HFF-Myc (cell line): ENCODE measurements around the gene GRIN3B.

ENCODE experiments used
- DNase-seq: peaks from one replicate; pipeline ENCODE4 v3.0.0-alpha.2; 2011; ENCODE audit warnings: low read depth; ENCODE audit errors: extremely low read depth
- H3K4me3 ChIP-seq: replicated peaks from 2 replicates; pipeline ENCODE4 v1.5.1; 2011; ENCODE audit warnings: low read depth, mild to moderate bottlenecking, control low read depth, low read length
- TF ChIP-seq, protein P1 (sequence below): IDR thresholded peaks from 2 replicates; pipeline ENCODE4 v1.5.1; 2012; ENCODE audit warnings: mild to moderate bottlenecking, low read depth, low read length, control low read depth; ENCODE audit errors: missing control alignments

The GRIN3B gene

DNA sequence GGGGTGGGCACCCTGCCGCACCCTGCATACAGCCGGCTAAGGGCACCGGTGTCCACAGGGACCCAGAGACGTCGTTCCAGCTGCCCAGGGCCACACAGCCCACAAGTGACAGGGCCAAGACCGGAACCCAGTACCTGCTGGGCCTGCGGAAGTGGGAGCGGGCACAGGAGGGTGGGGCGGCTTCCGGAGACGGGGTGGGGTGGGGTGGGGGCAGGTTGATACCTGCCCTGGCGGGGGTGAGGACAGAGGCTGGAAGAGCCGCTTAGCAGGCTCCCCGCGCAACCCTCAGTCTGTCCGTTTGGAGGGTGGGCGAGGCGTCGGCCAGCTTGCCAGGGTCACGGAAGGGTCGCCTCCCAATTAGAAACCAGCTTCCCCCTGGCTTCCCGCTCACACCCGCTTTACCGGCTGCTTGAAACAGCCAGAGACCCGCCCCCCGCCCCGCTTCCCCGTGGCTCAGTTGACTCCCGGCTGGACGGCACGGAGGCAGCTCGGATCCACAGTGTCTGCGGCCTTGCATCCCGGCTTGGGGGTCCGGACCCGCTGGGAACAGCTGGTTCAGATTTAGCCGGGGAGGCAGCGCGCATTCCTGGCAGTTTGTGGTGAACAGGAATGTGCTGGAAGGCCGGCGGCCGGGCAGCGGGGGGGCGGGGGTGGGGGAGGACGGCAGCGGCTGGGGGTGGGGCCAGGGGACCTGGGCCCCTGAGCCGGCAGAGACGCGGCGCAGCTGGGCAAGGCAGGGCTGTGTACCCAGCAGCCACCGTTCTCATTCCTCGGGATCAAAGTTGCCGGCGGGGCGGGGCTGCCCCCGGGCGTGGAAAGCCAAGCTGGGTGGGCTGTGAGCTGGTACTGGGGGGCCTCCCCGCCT lies 28.1 kb downstream of the GRIN3B start:
- peak overlapping the region; percentile 99 for H3K4me3 ChIP-seq
- TF ChIP-seq, protein P1, sequence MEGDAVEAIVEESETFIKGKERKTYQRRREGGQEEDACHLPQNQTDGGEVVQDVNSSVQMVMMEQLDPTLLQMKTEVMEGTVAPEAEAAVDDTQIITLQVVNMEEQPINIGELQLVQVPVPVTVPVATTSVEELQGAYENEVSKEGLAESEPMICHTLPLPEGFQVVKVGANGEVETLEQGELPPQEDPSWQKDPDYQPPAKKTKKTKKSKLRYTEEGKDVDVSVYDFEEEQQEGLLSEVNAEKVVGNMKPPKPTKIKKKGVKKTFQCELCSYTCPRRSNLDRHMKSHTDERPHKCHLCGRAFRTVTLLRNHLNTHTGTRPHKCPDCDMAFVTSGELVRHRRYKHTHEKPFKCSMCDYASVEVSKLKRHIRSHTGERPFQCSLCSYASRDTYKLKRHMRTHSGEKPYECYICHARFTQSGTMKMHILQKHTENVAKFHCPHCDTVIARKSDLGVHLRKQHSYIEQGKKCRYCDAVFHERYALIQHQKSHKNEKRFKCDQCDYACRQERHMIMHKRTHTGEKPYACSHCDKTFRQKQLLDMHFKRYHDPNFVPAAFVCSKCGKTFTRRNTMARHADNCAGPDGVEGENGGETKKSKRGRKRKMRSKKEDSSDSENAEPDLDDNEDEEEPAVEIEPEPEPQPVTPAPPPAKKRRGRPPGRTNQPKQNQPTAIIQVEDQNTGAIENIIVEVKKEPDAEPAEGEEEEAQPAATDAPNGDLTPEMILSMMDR, result no peak
- peak; percentile 82 for DNase-seq

DNA sequence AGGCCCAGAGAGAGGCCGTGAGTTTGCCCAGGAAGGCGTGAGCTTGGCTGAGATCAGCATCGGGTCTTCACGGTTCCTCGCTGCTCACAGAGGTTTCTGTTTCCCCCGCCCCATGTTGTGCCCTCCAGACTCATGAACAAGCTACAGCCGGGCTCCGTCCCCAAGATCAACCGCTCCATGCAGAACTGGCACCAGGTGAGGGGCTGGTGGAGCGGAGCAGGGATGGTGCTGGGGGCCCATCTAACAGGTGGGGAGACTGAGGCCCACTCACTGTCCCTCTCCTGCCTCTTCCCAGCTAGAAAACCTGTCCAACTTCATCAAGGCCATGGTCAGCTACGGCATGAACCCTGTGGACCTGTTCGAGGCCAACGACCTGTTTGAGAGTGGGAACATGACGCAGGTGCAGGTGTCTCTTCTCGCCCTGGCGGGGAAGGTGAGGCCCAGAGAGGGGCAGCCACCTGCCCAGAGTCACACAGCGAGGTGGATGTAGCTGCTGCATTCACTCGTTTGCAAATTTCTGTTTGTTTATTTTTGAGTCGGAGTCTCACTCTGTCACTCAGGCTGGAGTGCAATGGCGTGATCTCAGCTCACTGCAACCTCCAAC lies 32.1 kb downstream of the GRIN3B start:
- TF ChIP-seq, protein P1, result no peak

DNA sequence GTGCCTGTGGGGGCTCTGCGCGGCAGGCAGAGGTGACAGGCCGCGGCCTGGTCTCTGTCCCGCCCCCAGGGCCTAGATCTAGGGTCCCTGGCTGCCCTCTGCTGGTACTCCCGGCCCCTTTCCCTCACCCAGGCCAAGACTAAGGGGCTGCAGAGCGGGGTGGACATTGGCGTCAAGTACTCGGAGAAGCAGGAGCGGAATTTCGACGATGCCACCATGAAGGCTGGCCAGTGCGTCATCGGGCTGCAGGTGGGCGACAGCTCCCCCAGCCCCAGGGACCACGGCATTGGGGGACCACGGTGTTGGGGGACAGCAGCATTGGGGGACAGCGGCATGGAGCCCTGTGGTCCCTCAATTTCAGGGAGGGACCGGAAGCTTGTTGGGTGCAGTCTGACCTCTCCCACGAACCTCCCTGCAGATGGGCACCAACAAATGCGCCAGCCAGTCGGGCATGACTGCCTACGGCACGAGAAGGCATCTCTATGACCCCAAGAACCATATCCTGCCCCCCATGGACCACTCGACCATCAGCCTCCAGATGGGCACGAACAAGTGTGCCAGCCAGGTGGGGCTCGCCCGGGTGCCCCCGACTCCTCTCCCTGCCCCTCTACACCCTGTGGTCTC lies 35.9 kb downstream of the GRIN3B start:
- no peak overlapping the region for H3K4me3 ChIP-seq
- DNase-seq, result no peak
- TF ChIP-seq, protein P1, result no peak

More for the DNA sequence above, 32.1 kb downstream of the GRIN3B start:
- no peak overlapping the region for H3K4me3 ChIP-seq
- DNase-seq, result no peak

DNA sequence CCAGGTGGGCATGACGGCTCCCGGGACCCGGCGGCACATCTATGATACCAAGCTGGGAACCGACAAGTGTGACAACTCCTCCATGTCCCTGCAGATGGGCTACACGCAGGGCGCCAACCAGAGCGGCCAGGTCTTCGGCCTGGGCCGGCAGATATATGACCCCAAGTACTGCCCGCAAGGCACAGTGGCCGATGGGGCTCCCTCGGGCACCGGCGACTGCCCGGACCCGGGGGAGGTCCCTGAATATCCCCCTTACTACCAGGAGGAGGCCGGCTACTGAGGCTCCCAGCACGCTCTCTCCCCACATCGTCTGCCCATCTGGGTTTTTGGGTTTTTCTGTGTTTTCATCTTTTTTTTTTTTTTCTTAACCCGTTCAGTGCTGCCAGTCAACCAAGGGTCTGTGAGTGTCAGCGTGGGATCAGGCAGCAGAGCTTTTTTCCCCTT lies 37.4 kb downstream of the GRIN3B start:
- no peak overlapping the region for H3K4me3 ChIP-seq
- TF ChIP-seq, protein P1, result no peak
- no peak for DNase-seq

DNA sequence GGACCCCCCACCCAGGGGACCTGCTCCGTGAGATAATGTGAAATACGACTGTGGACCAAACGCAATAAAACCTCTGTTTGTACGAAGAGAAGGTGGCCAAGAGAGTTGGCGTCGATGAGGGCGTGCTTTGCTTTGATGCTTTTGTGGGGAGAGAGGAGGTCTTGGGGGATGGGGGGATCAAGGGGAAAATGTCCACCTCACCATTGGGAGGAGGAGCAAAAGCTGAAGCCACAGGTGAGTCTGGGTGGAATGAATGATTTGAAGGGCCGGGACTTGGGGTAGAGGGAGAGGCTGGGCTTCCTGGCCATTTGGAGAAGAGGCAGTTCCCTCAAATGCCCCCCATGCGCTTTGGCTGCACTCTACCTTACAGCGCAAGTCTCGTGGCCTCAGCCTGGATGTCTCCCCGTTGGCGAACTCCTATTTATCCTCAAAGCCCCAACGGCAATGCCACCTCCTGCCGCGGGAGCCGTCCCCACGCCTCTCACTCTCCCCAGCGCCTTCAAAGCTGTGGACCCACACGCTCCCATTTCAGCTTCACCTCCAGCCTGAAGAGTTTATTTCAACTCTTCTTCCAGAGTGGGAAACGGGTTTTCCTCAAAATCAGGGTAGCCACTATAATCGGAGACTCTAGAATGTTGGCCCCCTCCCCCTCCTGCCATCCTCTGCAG lies 38.9 kb downstream of the GRIN3B start:
- DNase-seq, result no peak
- TF ChIP-seq, protein P1, result no peak
- H3K4me3 ChIP-seq, result no peak overlapping the region

DNA sequence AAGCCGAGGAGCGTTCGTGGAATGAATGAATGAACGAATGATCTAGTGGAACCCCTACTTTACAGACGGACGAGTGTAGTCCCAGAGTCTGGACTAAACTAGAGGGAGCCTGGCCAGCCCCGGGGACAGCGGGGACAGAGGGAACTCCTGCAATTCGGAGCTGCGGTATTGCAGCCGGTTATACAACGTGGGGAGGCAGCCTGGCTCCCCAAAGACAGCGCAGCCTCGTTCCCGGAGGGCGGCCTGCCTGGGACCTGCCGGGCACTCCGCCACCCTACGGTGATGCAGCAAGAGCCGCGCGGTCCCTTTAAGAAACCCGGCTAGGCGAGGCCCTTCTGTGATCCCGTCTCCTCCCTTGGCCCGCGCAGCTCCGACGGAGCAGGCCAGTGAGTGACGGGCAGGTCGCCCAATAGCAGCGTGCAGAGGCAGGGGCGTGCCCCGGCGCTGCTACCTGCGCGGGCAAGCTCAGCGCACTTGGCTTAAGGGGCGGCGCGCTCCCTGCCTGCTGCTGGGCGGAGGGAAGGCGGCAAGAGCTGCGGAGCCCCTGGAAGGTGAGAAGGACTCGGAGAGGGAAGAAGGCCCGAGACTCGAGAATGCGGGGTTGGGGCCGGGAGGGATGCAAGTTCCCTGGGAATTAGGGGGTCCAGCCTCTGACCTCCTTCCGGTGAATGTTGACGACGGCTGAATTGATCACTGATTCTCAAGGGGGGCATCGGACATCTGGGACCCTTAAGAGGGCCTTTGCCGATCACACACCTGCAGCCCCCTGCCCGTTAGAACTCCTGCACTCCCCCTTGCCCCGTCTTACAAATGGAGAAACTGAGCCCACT lies 39.6 kb downstream of the GRIN3B start, which contains the start of gene ABCA7:
TSS of gene ABCA7 (plus strand) at position 462 of the 830 bp plus-strand sequence. CDS start 1,255 bp downstream, outside the sequence.
- TF ChIP-seq, protein P1, result no peak
- H3K4me3 ChIP-seq, result peak within 1 kb of the TSS; percentile 50
- DNase-seq, result peak; percentile 91
